Measurements from ENCODE around the gene DTNBP1.

DTNBP1 gene

DNA sequence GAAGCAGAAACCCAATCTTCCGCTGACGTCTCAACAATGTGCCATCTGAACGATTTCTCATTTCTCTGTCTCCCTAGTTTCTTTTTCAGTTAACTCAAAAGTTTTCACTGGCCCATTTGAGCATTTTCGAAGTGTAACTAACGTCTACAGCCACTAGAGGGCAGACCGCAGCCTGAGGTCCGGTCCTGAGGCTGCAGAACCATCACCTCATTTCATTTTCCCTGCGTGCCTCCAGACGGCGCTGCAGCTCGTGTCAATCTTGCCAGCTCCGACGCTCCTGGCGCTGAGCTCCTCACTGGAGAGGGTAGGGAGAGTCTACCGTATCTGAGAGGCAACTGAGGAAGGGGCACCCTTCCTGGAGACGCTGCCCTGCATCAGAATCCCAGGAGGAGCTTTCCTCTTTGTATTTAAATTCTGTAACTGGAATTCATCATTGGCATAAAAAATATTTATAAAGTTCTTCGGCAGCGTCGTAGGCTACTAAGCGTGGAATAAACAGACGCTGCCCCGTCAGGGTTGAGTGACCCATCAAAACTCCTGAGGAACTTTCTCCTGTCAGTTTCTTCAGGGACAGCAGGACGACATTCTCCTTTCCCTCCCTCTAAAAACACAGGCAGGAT is 28.5 kb upstream of the DTNBP1 start:
- peak; percentile 84 for DNase-seq (ENCODE audit: extremely low read depth, low read depth)
- TF ChIP-seq, protein P1, sequence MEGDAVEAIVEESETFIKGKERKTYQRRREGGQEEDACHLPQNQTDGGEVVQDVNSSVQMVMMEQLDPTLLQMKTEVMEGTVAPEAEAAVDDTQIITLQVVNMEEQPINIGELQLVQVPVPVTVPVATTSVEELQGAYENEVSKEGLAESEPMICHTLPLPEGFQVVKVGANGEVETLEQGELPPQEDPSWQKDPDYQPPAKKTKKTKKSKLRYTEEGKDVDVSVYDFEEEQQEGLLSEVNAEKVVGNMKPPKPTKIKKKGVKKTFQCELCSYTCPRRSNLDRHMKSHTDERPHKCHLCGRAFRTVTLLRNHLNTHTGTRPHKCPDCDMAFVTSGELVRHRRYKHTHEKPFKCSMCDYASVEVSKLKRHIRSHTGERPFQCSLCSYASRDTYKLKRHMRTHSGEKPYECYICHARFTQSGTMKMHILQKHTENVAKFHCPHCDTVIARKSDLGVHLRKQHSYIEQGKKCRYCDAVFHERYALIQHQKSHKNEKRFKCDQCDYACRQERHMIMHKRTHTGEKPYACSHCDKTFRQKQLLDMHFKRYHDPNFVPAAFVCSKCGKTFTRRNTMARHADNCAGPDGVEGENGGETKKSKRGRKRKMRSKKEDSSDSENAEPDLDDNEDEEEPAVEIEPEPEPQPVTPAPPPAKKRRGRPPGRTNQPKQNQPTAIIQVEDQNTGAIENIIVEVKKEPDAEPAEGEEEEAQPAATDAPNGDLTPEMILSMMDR (IDR thresholded peaks at IDR 0.05; ENCODE audit: low read depth, low read length), result peak; percentile 100

DNA sequence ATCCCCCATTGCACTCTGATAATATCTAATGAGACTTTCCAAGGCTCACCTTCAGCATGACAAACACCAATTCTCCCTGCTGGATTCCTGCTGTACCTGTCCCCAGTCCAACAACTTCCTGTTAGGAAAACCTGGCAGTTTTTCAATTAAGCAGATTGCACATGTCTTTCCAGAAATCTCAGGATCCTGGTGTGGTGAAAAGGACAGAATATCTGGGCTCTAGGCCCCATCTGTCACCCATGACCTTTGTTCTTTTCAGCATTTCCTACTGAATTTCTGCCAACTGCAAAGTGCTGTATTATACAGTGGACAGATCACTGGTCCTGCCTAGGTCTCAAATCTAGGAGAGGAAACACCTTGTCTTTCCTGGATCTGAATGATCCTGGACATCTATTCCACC is 27.7 kb upstream of the DTNBP1 start:
- no peak for DNase-seq (ENCODE audit: extremely low read depth, low read depth)
- TF ChIP-seq, protein P1 (IDR thresholded peaks at IDR 0.05; ENCODE audit: low read depth, low read length), result no peak

GRCh38 chr6:15689586-15690482 is 27.0 kb upstream of the DTNBP1 start:
- TF ChIP-seq, protein P1 (IDR thresholded peaks at IDR 0.05; ENCODE audit: low read depth, low read length), result no peak
- no peak for DNase-seq (ENCODE audit: extremely low read depth, low read depth)

DNA sequence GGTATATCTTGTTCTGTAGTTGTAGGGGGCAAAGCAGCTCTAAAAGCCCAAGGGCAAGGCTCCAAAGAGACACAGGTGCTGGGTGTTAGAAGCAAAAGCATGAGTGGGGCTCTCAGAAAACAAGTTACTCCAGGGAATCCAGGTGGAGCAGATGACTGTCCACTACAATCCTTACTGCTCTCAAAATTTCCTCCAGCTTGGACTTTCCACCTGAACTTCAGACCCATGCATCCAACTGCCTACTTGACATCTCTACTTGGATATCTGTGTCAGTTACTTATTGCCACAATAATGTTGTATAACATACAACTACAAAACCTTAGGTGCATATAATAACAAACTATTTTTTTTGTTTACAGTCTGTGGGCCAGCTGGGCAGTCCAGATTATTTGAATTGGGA is 22.8 kb upstream of the DTNBP1 start:
- TF ChIP-seq, protein P1 (IDR thresholded peaks at IDR 0.05; ENCODE audit: low read depth, low read length), result no peak
- DNase-seq (ENCODE audit: extremely low read depth, low read depth), result no peak

- TF ChIP-seq, protein P1 (IDR thresholded peaks at IDR 0.05; ENCODE audit: low read depth, low read length), result no peak
- no peak for DNase-seq (ENCODE audit: extremely low read depth, low read depth)
These were observed 20.4 kb upstream of the DTNBP1 start for GRCh38 chr6:15682965-15683822.

GRCh38 chr6:15681946-15682345 is 19.1 kb upstream of the DTNBP1 start:
- TF ChIP-seq, protein P1 (IDR thresholded peaks at IDR 0.05; ENCODE audit: low read depth, low read length), result no peak
- no peak for DNase-seq (ENCODE audit: extremely low read depth, low read depth)

All from AG09319 (cell line).